ENCODE measurements around the gene SMLR1. TPM values are rescaled to one million over a fixed set of nuclear protein-coding genes. Genes with fewer than 3 reads are reported as not detected.

The SMLR1 gene
- total RNA-seq, 2 experiments from 2014 or later, result not detected

DNA sequence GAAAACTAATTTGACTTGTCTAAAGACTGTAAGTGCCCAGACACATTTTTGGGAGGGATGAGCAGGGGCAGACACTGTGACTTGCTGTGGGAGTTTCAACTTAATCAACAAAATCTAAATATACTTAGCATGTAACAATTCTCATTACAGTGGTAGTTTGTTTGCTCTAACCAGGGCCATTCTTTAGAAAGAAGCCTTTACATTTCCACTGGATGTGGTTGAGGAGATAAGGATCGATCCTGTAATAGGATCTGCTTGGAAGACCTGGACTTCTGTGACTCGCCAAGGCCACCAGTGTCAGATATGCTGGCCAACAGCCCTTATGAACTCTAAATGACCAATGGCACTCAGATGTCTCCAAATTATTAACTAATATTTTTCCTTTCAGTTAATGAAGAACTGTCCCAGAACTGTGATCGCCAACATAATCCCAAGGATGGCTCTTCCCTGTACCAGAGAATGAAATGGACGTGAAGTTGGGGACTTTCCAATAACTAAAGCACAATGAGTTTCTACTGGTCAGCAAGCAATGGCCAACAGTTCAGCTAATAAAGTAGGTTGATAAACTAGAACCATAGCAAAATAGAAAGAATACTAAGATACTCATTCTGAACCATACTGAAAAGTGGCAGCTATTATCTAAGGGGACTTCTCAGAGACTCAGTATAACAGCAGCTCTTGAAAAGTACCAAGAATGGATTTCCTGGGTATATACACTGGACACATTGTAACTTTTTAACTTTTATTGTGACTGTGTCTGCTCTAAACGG, 7.5 kb downstream of the SMLR1 start:
- POLR2A ChIA-PET, result no interaction called here
- no peak for DNase-seq
- Mint-ChIP-seq H3K9me3 (no peaks in the 10 kb centered on the region), H3K27ac (no peak overlapping the region), H3K36me3 (ENCODE audit: low read depth) (no peaks in the 10 kb centered on the region), H3K27me3 (no peaks in the 10 kb centered on the region), H3K4me3 (no peak overlapping the region), H3K4me1 (no peaks in the 10 kb centered on the region)
- CTCF ChIA-PET, result interaction anchor here (1.0 to 1.5 kb wide), 4 partner anchors 9 to 513 kb away, joined by 3 to 4 read pairs (median 3); no protein-coding TSS in a partner anchor

GRCh38 chr6:130836055-130836640, 8.9 kb downstream of the SMLR1 start:
- Mint-ChIP-seq H3K4me1 (no peaks in the 10 kb centered on the region), H3K4me3 (no peak overlapping the region), H3K27me3 (no peaks in the 10 kb centered on the region), H3K36me3 (ENCODE audit: low read depth) (no peaks in the 10 kb centered on the region), H3K9me3 (no peaks in the 10 kb centered on the region), H3K27ac (no peak overlapping the region)
- DNase-seq, result no peak
- POLR2A ChIA-PET, result no interaction called here
- CTCF ChIA-PET, result no interaction called here

DNA sequence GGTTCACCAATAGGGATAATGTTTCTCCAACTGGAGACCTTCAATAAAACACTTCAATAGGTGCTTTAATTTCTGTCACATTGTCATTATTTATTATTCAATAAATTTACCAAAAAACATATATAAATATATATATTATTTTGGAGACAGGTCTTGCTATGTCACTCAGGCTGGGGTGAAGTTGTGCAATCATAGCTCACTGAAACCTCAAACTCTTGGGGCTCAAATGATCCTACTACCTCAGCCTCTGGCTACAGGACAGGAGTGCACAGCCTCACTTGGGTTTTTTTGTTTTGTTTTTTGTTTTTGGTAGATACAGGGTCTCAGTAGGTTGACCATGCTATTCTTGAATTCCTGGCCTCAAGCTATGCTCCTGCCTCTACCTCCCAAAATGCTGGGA, 9.9 kb downstream of the SMLR1 start:
- no peaks in the 10 kb centered on the region for H3K4me1 Mint-ChIP-seq
- H3K27ac Mint-ChIP-seq, result no peak overlapping the region
- no peak for DNase-seq
- H3K27me3 Mint-ChIP-seq, result no peaks in the 10 kb centered on the region
- H3K9me3 Mint-ChIP-seq, result no peaks in the 10 kb centered on the region
- CTCF ChIA-PET, result no interaction called here
- POLR2A ChIA-PET, result no interaction called here
- H3K4me3 Mint-ChIP-seq, result no peak overlapping the region
- no peaks in the 10 kb centered on the region for H3K36me3 Mint-ChIP-seq (ENCODE audit: low read depth)

DNA sequence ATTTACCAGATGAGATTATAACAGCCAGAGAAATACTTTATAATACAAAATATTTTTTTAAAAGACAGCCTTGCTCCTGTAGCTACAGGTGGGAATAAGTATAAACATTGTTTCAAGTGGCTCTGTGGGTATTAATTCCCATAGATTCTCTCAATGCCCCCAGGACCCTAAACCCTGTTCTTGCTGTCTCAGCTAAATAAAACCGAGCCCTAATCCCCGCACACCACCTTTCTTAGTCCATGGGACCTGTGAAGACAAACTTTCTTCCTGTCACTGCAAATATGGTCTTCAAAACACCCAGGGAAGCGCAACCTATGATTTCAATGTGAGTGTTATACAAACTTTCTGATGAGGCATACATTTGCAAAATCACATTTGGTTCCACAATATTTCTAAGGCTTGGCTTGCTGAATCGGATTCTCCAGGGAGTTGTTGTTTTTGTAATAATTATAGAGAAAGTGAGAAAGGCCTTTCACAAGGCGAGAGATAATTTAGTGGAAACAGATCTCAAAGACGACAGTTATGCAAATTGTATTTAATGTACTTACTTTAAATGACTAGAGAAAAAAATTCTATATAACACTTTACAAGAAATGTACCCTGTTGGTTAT, 11.1 kb downstream of the SMLR1 start:
- no peaks in the 10 kb centered on the region for H3K9me3 Mint-ChIP-seq
- no peak overlapping the region for H3K27ac Mint-ChIP-seq
- H3K4me3 Mint-ChIP-seq, result no peak overlapping the region
- H3K27me3 Mint-ChIP-seq, result no peaks in the 10 kb centered on the region
- ChIA-PET CTCF (no interaction called here), POLR2A (no interaction called here)
- H3K4me1 Mint-ChIP-seq, result peaks cover under 1% of the 10 kb centered on the region
- no peak for DNase-seq
- no peaks in the 10 kb centered on the region for H3K36me3 Mint-ChIP-seq (ENCODE audit: low read depth)

GRCh38 chr6:130838951-130839350, 11.7 kb downstream of the SMLR1 start:
- H3K36me3 Mint-ChIP-seq (ENCODE audit: low read depth), result no peaks in the 10 kb centered on the region
- H3K4me3 Mint-ChIP-seq, result no peak overlapping the region

DNA sequence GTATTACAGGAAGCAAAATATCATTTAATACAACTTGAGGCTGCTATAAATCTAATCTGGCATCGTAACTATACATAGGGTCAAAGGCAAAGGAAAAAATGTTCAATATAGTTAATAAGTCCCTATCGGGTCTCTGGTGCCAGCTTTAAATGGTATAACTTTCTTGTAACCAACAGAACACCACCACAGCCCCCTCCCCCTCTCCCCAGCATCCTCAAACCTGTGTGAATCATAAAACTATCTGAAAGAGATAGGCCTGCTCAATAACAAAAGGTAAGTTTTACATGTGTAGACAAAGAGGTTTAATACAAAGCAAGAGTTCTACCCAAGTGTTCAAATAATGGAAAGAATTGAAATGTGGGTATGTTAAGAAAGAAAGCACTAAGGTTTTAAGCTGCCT, 12.2 kb downstream of the SMLR1 start:
- Mint-ChIP-seq H3K36me3 (ENCODE audit: low read depth) (no peaks in the 10 kb centered on the region), H3K9me3 (no peaks in the 10 kb centered on the region), H3K4me3 (no peak overlapping the region), H3K27ac (no peak overlapping the region), H3K27me3 (no peaks in the 10 kb centered on the region), H3K4me1 (peaks cover 2% of the 10 kb centered on the region)
- DNase-seq, result no peak
- ChIA-PET POLR2A (no interaction called here), CTCF (no interaction called here)

More at GRCh38 chr6:130838951-130839350, 11.7 kb downstream of the SMLR1 start:
- DNase-seq, result no peak
- peaks cover 2% of the 10 kb centered on the region for H3K4me1 Mint-ChIP-seq
- H3K9me3 Mint-ChIP-seq, result no peaks in the 10 kb centered on the region
- H3K27ac Mint-ChIP-seq, result no peak overlapping the region
- POLR2A ChIA-PET, result no interaction called here
- H3K27me3 Mint-ChIP-seq, result no peaks in the 10 kb centered on the region
- CTCF ChIA-PET, result no interaction called here

GRCh38 chr6:130840050-130840449, 12.8 kb downstream of the SMLR1 start:
- no peak overlapping the region for H3K27ac Mint-ChIP-seq
- H3K9me3 Mint-ChIP-seq, result no peaks in the 10 kb centered on the region
- ChIA-PET POLR2A (no interaction called here), CTCF (interaction anchor here (1.0 kb wide), 1 partner anchor 11 kb away, joined by 3 read pairs; no protein-coding TSS in a partner anchor)
- no peak overlapping the region for H3K4me3 Mint-ChIP-seq
- no peak for DNase-seq
- no peaks in the 10 kb centered on the region for H3K36me3 Mint-ChIP-seq (ENCODE audit: low read depth)
- no peaks in the 10 kb centered on the region for H3K27me3 Mint-ChIP-seq
- H3K4me1 Mint-ChIP-seq, result peaks cover 2% of the 10 kb centered on the region

GRCh38 chr6:130841128-130841728, 14.0 kb downstream of the SMLR1 start:
- POLR2A ChIA-PET, result no interaction called here

GRCh38 chr6:130843575-130844320, 16.5 kb downstream of the SMLR1 start:
- H3K27me3 Mint-ChIP-seq, result no peaks in the 10 kb centered on the region
- H3K9me3 Mint-ChIP-seq, result no peaks in the 10 kb centered on the region
- ChIA-PET CTCF (interaction anchor here (0.5 to 1.6 kb wide), 10 partner anchors 10 to 822 kb away, joined by 3 to 13 read pairs (median 4); no protein-coding TSS in a partner anchor), POLR2A (no interaction called here)
- H3K4me3 Mint-ChIP-seq, result no peak overlapping the region
- DNase-seq, result no peak
- H3K4me1 Mint-ChIP-seq, result peaks cover 5% of the 10 kb centered on the region
- no peaks in the 10 kb centered on the region for H3K36me3 Mint-ChIP-seq (ENCODE audit: low read depth)
- H3K27ac Mint-ChIP-seq, result no peak overlapping the region

More at GRCh38 chr6:130841128-130841728, 14.0 kb downstream of the SMLR1 start:
- Mint-ChIP-seq H3K27me3 (no peaks in the 10 kb centered on the region), H3K27ac (no peak overlapping the region), H3K9me3 (no peaks in the 10 kb centered on the region), H3K4me3 (no peak overlapping the region), H3K36me3 (ENCODE audit: low read depth) (no peaks in the 10 kb centered on the region), H3K4me1 (peaks cover 2% of the 10 kb centered on the region)
- DNase-seq, result no peak
- CTCF ChIA-PET, result interaction anchor here (1.0 to 1.1 kb wide), 2 partner anchors 9 to 559 kb away, joined by 3 read pairs; no protein-coding TSS in a partner anchor

DNA sequence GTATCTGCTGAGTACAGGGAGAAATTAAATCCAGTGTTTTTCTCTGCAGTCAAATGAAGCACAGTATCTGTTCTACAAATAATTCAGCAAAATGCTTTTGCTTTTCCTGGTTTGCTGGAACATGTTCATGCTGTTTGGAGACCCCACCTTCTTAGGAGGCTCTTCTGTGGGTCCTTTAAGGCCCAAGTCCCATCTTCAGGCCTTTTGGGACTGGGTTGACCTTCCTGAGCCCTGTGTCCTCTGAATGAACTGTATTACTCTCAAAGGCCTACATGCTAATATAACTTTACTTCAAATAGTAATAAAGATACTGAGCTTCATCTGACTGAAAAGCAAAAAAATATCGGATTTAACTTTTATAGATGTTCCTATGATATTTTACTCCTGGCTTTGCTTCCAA, 19.3 kb downstream of the SMLR1 start:
- ChIA-PET CTCF (interaction anchor here (0.6 to 1.0 kb wide), 4 partner anchors 16 to 552 kb away, joined by 3 read pairs; partner anchors contain the start of gene SMLR1), POLR2A (no interaction called here)
- Mint-ChIP-seq H3K9me3 (no peaks in the 10 kb centered on the region), H3K4me3 (no peak overlapping the region), H3K27ac (no peak overlapping the region), H3K4me1 (peaks cover 14% of the 10 kb centered on the region), H3K36me3 (ENCODE audit: low read depth) (no peaks in the 10 kb centered on the region), H3K27me3 (no peaks in the 10 kb centered on the region)
- no peak for DNase-seq

DNA sequence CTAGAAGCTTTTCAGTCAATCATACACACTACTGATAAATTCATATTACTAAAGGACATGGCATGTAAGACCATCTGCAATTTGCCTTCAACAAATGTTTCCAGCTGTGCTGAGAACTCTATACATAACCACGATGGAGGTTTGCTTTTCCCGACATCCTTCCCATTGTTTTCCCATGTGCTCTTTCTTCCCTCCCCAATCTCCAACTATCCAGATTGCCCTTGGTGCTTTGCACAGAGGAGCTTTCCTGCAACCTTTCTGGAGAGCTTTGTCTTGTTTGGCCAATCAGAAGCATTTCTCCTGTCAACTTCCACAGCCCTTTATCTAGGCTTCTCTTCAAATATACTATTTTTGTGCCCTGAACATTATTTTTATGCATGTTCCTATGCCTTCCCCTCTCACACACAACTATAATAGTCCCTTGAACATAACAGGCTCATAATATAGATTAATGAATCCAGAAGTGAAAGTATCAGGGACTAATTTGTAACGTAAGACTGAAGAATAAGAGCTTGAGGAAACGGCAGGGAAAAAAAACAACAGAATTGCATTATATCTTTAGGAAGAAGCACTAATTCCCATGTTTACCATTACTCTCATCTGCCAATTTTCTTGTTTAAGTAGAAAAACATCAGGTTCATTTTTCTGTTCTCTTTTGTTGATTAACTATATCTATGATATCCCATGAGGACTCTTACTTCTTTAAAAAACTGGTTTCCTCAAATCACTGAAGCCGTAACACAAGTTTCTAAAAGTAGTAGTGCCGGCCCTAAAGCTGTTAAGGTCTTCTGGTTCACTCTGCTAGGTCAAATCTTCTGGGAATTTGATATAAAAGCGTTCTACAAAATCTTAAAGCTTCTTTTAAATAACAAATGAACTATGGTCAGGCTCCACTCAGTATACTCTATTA, 20.1 kb downstream of the SMLR1 start:
- H3K4me3 Mint-ChIP-seq, result no peak overlapping the region
- no peak for DNase-seq
- no peak overlapping the region for H3K27ac Mint-ChIP-seq
- no peaks in the 10 kb centered on the region for H3K9me3 Mint-ChIP-seq
- no peaks in the 10 kb centered on the region for H3K27me3 Mint-ChIP-seq
- CTCF ChIA-PET, result interaction anchor here (0.6 to 1.0 kb wide), 5 partner anchors 15 to 553 kb away, joined by 3 read pairs; partner anchors contain the start of gene SMLR1
- H3K4me1 Mint-ChIP-seq, result peaks cover 17% of the 10 kb centered on the region
- POLR2A ChIA-PET, result no interaction called here
- no peaks in the 10 kb centered on the region for H3K36me3 Mint-ChIP-seq (ENCODE audit: low read depth)

- Mint-ChIP-seq H3K4me3 (no peak overlapping the region), H3K27me3 (no peaks in the 10 kb centered on the region), H3K27ac (peak overlapping the region; percentile 18), H3K9me3 (no peaks in the 10 kb centered on the region), H3K4me1 (peaks cover 14% of the 10 kb centered on the region), H3K36me3 (ENCODE audit: low read depth) (no peaks in the 10 kb centered on the region)
- ChIA-PET POLR2A (no interaction called here), CTCF (interaction anchor here (1.0 kb wide), 1 partner anchor 555 kb away, joined by 4 read pairs; no protein-coding TSS in a partner anchor)
- DNase-seq, result peak; percentile 70
These were observed 21.7 kb downstream of the SMLR1 start for GRCh38 chr6:130848945-130849344.
